ENCODE data around the gene TMOD2.
A peak's percentile ranks its signal among the peaks of the same experiment; 100 is the strongest.
"Not testable (repeated sequence)": the region's sequence is repeated elsewhere in the genome, so short reads cannot be mapped to it uniquely, and the experiment has no call there.

Gene TMOD2

DNA sequence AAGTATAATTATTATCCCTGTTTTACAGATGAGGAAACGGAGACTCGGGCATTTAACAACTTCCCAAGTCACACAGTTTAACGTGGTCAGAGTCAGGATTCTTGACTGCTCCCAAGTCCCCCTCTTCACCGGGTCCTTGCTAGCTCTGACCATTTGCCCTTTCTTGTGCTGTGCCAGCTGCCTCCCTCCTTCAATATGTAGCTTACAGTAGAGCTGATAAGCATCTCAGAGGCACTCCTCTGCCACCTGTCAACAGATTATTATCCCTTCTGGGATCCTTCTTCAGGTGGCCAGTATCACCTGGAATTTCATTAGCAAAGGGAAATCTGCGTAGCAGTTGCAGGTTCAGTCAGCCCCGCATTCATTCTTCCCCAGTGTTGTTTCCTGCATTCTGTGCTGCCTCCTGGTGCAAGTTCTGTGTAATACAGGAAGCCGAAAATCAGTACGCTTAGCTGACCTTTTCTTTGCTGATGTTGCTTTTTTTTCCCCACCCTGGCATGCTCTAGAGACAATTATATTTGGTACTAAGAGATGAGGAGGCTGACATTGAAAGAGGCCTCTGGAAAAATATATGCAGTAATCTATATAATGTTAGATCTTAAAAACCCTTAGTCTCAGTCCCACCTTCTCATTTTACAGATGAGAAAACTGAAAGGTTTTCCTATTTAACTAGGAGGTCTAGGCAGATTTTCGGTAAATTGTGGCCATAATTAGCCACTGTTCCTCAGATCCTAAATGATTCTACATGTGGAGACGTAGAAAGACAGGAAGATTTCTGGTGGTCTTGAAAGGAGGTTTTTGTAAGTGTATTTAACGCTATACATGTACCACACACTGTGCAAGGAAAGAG lies 24.8 kb downstream of the TMOD2 start:
- DNase-seq = no peak

DNA sequence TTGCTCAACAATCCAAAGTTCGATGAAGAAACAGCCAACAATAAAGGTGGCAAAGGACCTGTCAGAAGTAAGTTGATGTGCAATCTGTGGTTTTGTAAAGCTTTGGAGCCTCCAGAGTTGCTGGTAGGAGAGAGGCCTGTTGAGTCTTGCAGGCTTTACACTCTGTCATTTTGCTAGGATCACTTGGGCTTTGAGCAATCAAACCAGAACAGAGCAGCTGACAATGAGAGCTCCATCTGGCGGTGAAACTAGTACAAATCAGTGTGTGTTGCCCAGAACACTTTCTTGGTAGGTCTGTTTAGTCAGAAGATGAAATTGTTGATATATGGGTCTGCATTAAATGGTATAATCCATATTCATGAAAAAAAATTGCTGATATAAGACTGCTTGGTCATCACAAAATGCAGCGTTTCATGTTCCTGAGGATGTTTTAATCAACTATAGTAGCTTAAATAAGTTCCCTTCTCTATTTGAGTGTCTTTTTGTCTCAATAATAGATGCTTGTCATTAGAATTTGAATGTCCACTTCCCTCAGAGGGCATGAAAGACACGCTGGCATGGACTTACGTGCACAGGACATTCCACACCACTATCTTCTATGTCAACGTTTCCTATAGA lies 25.7 kb downstream of the TMOD2 start:
- peak; percentile 60 for DNase-seq

- no peak for DNase-seq
Measured at GRCh38 chr15:51780636-51781035, 29.2 kb downstream of the TMOD2 start.

DNA sequence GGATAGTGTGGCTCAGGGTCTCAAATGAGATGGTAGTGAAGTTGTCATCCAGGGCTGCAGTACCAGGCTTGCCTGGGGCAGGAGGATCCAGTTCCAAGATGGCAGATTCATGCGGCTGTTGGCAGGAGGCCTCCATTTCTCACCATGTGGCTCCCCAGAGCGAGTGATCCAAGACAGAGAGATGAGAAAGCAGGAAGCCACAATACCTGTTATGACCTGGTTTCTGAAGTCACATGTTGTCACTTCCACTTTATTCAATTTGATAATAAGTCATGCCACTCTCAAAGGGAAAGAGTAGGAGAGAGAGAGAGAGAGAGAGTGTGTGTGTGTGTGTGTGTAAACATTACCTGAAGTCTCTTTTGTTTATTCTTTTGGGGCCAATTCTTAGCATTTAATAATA lies 30.1 kb downstream of the TMOD2 start:
- no peak for DNase-seq

DNA sequence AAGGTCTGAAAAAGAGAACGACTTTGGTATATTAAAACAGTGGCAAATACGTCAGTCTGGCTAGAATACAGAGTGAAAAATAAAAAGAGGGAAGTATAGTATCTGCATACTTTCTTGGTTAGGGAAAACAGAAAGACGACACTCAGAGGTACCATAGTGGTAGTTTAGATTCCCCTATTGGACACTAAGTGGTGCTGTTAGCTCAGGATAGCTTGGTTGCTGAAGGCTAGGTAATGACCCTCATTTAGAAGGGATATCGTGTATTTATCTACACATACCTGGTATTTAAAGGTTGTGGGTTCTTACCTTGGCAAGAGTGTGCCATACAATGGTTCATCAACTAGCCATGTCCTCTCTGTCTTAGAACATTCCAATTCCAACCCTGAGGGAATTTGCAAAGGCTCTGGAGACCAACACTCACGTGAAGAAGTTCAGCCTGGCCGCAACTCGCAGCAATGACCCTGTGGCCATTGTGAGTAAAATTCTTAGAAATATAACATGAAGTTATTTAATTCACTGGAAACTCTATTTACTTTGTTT lies 31.0 kb downstream of the TMOD2 start:
- no peak for DNase-seq

DNA sequence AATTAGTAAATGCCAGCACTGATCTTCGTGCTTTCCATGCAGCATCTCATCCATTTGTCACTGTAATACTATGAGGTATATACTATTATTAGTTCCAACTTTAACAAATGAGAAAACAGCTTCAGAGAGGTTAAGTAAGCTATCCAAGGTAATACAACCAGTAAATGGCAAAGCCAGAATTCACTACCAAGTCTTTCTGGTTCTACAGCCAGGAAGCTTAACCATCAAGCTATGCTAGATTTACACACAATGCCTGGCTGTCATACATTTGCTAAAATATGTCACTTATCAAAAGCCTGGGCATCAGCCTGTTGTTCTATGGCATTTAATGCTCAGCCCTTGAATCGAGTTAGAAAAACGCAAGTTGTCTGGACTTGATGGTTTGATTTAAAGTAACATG lies 32.6 kb downstream of the TMOD2 start:
- DNase-seq = no peak

DNA sequence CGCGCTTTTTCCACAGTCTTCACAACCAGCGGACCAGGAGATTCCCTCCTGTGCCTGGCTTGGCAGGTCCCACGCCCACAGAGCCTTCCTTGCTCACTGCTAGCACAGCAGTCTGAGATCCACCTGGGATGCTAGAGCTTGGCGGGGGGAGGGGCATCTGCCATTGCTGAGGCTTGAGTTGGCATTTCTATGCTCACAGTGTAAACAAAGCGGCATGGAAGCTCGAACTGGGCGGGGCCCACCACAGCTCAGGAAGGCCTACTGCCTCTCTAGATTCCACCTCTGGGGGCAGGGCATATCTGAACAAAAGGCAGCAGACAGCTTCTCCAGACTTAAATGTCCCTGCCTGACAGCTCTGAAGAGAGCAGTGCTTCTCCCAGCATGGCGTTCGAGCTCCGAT lies 35.7 kb downstream of the TMOD2 start:
- DNase-seq = not testable (repeated sequence)

DNA sequence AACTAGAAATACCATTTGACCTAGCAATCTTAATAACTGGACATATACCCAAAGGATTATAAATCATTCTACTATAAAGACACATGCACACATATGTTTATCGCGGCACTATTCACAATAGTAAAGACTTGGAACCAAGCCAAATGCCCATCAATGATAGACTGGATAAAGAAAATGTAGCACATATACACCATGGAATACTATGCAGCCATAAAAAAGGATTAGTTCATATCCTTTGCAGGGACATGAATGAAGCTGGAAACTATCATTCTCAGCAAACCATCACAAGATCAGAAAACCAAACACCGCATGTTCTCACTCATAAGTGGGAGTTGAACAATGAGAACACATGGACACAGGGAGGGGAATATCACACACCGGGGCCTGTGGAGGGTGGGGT lies 41.1 kb downstream of the TMOD2 start:
- DNase-seq = not testable (repeated sequence)

- peak; percentile 34 for DNase-seq
Measured at GRCh38 chr15:51793521-51794305, 42.3 kb downstream of the TMOD2 start.

- no peak for DNase-seq
Measured at GRCh38 chr15:51796847-51797401, 45.5 kb downstream of the TMOD2 start.

DNA sequence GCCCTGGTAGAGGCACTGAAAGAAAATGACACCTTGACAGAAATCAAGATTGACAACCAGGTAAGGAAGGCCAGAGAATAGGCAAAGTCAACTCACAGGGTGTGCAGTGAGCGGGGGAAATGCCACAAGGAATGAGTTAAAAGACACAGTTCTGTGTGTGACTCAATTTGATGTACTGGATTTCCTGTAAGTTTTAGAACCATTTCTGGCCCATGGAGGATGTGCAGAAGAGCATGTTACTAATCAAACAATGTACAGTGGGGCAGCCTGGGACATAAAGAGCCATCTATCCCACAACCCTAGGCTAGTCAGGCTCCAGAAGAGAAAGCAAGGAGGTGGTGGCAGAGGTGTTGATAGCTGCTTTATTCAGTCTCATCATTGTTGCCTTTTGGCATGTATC lies 46.9 kb downstream of the TMOD2 start:
- DNase-seq = no peak

- DNase-seq = no peak
Measured at GRCh38 chr15:51799282-51800252, 48.2 kb downstream of the TMOD2 start.

- no peak for DNase-seq
Measured at GRCh38 chr15:51801391-51801835, 50.0 kb downstream of the TMOD2 start.

GRCh38 chr15:51802593-51802992 lies 51.2 kb downstream of the TMOD2 start:
- DNase-seq = no peak

DNA sequence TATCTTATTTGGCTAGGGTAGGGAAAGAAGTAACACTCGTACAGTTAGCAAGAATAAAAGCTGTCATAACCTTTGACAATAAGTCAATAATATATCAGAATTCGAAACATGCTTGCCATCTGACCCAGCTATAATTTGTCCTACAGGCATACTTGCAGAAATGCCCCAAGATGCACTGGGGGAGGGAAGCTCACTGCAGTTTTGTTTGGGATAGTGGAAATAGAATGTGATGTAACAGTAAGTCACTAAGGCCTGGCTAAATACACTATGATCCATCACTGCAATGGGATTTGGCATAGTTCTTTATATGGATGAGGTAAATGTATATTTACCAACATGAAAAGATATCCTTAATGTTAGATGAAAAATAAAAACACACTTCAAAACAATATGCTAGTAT lies 52.6 kb downstream of the TMOD2 start:
- DNase-seq = no peak

GRCh38 chr15:51806123-51806522 lies 54.7 kb downstream of the TMOD2 start:
- no peak for DNase-seq

DNA sequence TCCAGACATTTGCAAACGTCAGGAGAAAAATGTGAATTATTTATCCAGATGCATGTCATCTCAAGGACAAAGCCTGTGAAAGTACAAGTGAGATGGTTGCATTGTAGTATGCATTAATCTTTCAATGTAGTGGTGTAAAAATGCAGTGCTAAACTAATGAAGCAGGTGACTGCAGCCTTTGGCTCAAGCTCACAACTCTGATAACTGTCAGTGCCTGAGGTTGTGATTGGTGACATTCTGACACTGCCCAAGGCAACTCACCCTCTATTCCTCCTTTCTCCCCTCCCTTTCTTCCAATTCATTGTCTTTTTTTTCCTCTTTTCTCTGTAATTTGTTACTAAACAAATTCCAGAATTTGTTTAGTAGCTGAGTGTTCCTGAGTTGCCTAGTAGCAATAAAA lies 58.1 kb downstream of the TMOD2 start:
- DNase-seq = no peak

- no peak for DNase-seq
Measured at GRCh38 chr15:51812598-51812997, 61.2 kb downstream of the TMOD2 start.

- DNase-seq = no peak
Measured at GRCh38 chr15:51814606-51815005, 63.2 kb downstream of the TMOD2 start.

- DNase-seq = no peak
Measured at GRCh38 chr15:51816611-51817010, 65.2 kb downstream of the TMOD2 start.

- no peak for DNase-seq
Measured at GRCh38 chr15:51818150-51818549, 66.8 kb downstream of the TMOD2 start.

- no peak for DNase-seq
Measured at GRCh38 chr15:51825698-51826097, 74.3 kb downstream of the TMOD2 start.

Measured in left hindlimb (tissue), 1 donor.